DMS153 treated with DMSO at 0.1 percent for 48 hours (cell line): ENCODE results near the gene ITGAE.
"Not testable (repeated sequence)": the region's sequence is repeated elsewhere in the genome, so short reads cannot be mapped to it uniquely, and the experiment has no call there.

Source experiments
- DNase-seq: peaks from one replicate; lab custom pipeline; 2025; ENCODE audit not compliant: unreplicated experiment; lab: John Stamatoyannopoulos, UW

ITGAE gene

GRCh38 chr17:3796110-3796821 lies 4.7 kb downstream of the ITGAE start:
- DNase-seq = no peak

- no peak for DNase-seq
These were observed 5.4 kb downstream of the ITGAE start for GRCh38 chr17:3795390-3796102.

GRCh38 chr17:3794557-3795389 lies 6.2 kb downstream of the ITGAE start:
- DNase-seq = no peak

GRCh38 chr17:3794152-3794551 lies 6.8 kb downstream of the ITGAE start:
- DNase-seq = not testable (repeated sequence)

- DNase-seq = not testable (repeated sequence)
These were observed 7.7 kb downstream of the ITGAE start for GRCh38 chr17:3793258-3793657.

- DNase-seq = no peak
These were observed 8.5 kb downstream of the ITGAE start for GRCh38 chr17:3792481-3792880.

- no peak for DNase-seq
These were observed 12.8 kb downstream of the ITGAE start for GRCh38 chr17:3788200-3788599.

GRCh38 chr17:3785323-3785722 lies 15.7 kb downstream of the ITGAE start:
- not testable (repeated sequence) for DNase-seq

GRCh38 chr17:3782751-3783150 lies 18.2 kb downstream of the ITGAE start:
- DNase-seq = no peak

- DNase-seq = no peak
These were observed 20.0 kb downstream of the ITGAE start for GRCh38 chr17:3780986-3781385.

GRCh38 chr17:3777366-3778120 lies 23.4 kb downstream of the ITGAE start:
- DNase-seq = no peak

- DNase-seq = no peak
These were observed 27.0 kb downstream of the ITGAE start for GRCh38 chr17:3773966-3774365.

- no peak for DNase-seq
These were observed 27.5 kb downstream of the ITGAE start for GRCh38 chr17:3773511-3773910.

- DNase-seq = no peak
These were observed 28.2 kb downstream of the ITGAE start for GRCh38 chr17:3772764-3773163.

GRCh38 chr17:3771140-3771539 lies 29.8 kb downstream of the ITGAE start:
- no peak for DNase-seq

- DNase-seq = no peak
These were observed 30.5 kb downstream of the ITGAE start for GRCh38 chr17:3770466-3770865.

- no peak for DNase-seq
These were observed 32.2 kb downstream of the ITGAE start for GRCh38 chr17:3768769-3769168.

- DNase-seq = no peak
These were observed 32.6 kb downstream of the ITGAE start for GRCh38 chr17:3768341-3768740.

GRCh38 chr17:3766779-3767178 lies 34.2 kb downstream of the ITGAE start:
- no peak for DNase-seq

- no peak for DNase-seq
These were observed 35.0 kb downstream of the ITGAE start for GRCh38 chr17:3765981-3766380.

GRCh38 chr17:3763777-3764170 lies 37.2 kb downstream of the ITGAE start:
- DNase-seq = no peak
